ENCODE measurements around the gene DPP6.
"Not testable (repeated sequence)": the region's sequence is repeated elsewhere in the genome, so short reads cannot be mapped to it uniquely, and the experiment has no call there.

DPP6 gene

GRCh38 chr7:154051643-154052529 is at the start of gene DPP6:
TSS of gene DPP6 (plus strand) at chr7:154052398.
- DNase-seq (ENCODE audit: extremely low read depth, low read depth) = not testable (repeated sequence)

GRCh38 chr7:154009423-154009911 is 42.7 kb upstream of the DPP6 start:
- DNase-seq (ENCODE audit: extremely low read depth, low read depth) = not testable (repeated sequence)

- DNase-seq (ENCODE audit: extremely low read depth, low read depth) = not testable (repeated sequence)
Observed at GRCh38 chr7:154010726-154011568, 41.3 kb upstream of the DPP6 start.

GRCh38 chr7:154012800-154013199 is 39.4 kb upstream of the DPP6 start:
- DNase-seq (ENCODE audit: extremely low read depth, low read depth) = not testable (repeated sequence)

- DNase-seq (ENCODE audit: extremely low read depth, low read depth) = not testable (repeated sequence)
Observed at GRCh38 chr7:154015636-154016035, 36.6 kb upstream of the DPP6 start.

- not testable (repeated sequence) for DNase-seq (ENCODE audit: extremely low read depth, low read depth)
Observed at GRCh38 chr7:154018354-154018753, 33.8 kb upstream of the DPP6 start.

GRCh38 chr7:154027805-154028204 is 24.4 kb upstream of the DPP6 start:
- not testable (repeated sequence) for DNase-seq (ENCODE audit: extremely low read depth, low read depth)

- DNase-seq (ENCODE audit: extremely low read depth, low read depth) = not testable (repeated sequence)
Observed at GRCh38 chr7:154030476-154031080, 21.6 kb upstream of the DPP6 start.

GRCh38 chr7:154039466-154040165 is 12.6 kb upstream of the DPP6 start:
- DNase-seq (ENCODE audit: extremely low read depth, low read depth) = not testable (repeated sequence)

- not testable (repeated sequence) for DNase-seq (ENCODE audit: extremely low read depth, low read depth)
Observed at GRCh38 chr7:154050394-154050793, 1.8 kb upstream of the DPP6 start.

- DNase-seq (ENCODE audit: extremely low read depth, low read depth) = not testable (repeated sequence)
Observed at GRCh38 chr7:154051006-154051642, 1.1 kb upstream of the DPP6 start.

- DNase-seq (ENCODE audit: extremely low read depth, low read depth) = not testable (repeated sequence)
Observed at GRCh38 chr7:154052530-154053252, 493 bp downstream of the DPP6 start.

- not testable (repeated sequence) for DNase-seq (ENCODE audit: extremely low read depth, low read depth)
Observed at GRCh38 chr7:154053466-154054312, 1.5 kb downstream of the DPP6 start.

GRCh38 chr7:154054664-154055063 is 2.5 kb downstream of the DPP6 start:
- not testable (repeated sequence) for DNase-seq (ENCODE audit: extremely low read depth, low read depth)

GRCh38 chr7:154055491-154056106 is 3.4 kb downstream of the DPP6 start:
- not testable (repeated sequence) for DNase-seq (ENCODE audit: extremely low read depth, low read depth)

- DNase-seq (ENCODE audit: extremely low read depth, low read depth) = not testable (repeated sequence)
Observed at GRCh38 chr7:154058783-154059182, 6.6 kb downstream of the DPP6 start.

- DNase-seq (ENCODE audit: extremely low read depth, low read depth) = not testable (repeated sequence)
Observed at GRCh38 chr7:154060551-154060950, 8.4 kb downstream of the DPP6 start.

GRCh38 chr7:154071833-154072232 is 19.6 kb downstream of the DPP6 start:
- DNase-seq (ENCODE audit: extremely low read depth, low read depth) = not testable (repeated sequence)
